Measurements from ENCODE around the gene VWA8. TPM values are rescaled to one million over a fixed set of nuclear protein-coding genes. Genes with fewer than 3 reads are reported as not detected.

The VWA8 gene
- total and polyA plus RNA-seq, 2 of the 13 experiments (the other 11 are each of a cell fraction or from before 2014, with no cell fraction given), result 9.1 to 17.3 TPM

DNA sequence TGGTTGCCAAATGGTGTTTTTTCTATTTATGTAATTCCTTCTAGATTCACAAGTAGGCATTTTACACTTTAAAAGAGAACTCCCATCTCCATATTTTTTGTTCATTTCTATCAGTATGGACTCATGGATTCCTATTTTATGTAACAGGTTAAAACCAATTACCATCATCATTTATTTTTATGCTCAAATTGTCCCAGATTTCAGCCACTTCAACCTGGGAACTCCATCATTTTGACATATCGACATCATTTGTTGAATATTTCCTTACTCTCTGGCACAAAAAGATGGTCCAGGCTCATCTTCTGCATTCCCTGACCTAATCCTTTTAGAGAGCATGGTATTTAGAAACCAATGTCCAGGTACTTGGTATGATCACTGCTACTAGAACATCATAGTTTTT, 79.9 kb downstream of the VWA8 start:
- no peak overlapping the region for H3K4me2 ChIP-seq (ENCODE audit: low read depth, low read length)
- H3K4me3 ChIP-seq (replicated peaks in 1 of 3; ENCODE audit: insufficient read depth in 1 of 3, low read depth in 2 of 3, low read length in 3 of 3), result no peak overlapping the region
- no peaks in the 10 kb centered on the region for H3K27me3 ChIP-seq (ENCODE audit: control insufficient read depth in 1 of 2, insufficient read depth in 2 of 2, low read length in 2 of 2)
- H3K4me1 ChIP-seq (ENCODE audit: insufficient read depth, low read length), result no peaks in the 10 kb centered on the region
- no peaks in the 10 kb centered on the region for H4K20me1 ChIP-seq (ENCODE audit: insufficient read depth, low read length)
- ChIA-PET CTCF (ENCODE audit: low intra/inter-chr PET ratio, low total read pairs) (no interaction called here), POLR2A (no interaction called here)
- H3K27ac ChIP-seq (ENCODE audit: extremely low read length, insufficient read depth, low read length), result no peak overlapping the region
- BruUV-seq (replicated peaks), result no TSS peak
- H2AFZ ChIP-seq (ENCODE audit: low read length), result no peak overlapping the region
- intact Hi-C loops (cut with micrococcal nuclease; ENCODE audit: unreplicated experiment) (no loop called here), in situ Hi-C loops (cut with HindIII; ENCODE audit: extremely low pct_ligation_motif_present, low pct_unique_long_range_greater_than_20kb) (no loop called here)
- H3K9ac ChIP-seq (ENCODE audit: insufficient read depth, low read depth, low read length), result no peak overlapping the region
- H3K79me2 ChIP-seq (ENCODE audit: insufficient read depth, low read length), result no peaks in the 10 kb centered on the region
- FAIRE-seq, result no peak
- no peak for DNase-seq (ENCODE audit: low spot score)
- 100% methylated on average over 1 of the region's 1 CpG for WGBS (ENCODE audit: low lambda C conversion rate)
- H3K9me3 ChIP-seq (ENCODE audit: low read length), result no peaks in the 10 kb centered on the region
- no peak for ATAC-seq
- H3K36me3 ChIP-seq (replicated peaks in 1 of 2; ENCODE audit: control insufficient read depth in 1 of 2, insufficient read depth in 2 of 2, low read length in 2 of 2), result peaks cover 2 to 10% of the 10 kb centered on the region in 2 experiments
- TF ChIP-seq TOE1 (CRISPR knock-in tag; IDR thresholded peaks at IDR 0.05) (no peak), PHF5A (CRISPR knock-in tag; IDR thresholded peaks at IDR 0.05; ENCODE audit: low read depth, unreplicated experiment) (no peak), ZBTB40 (IDR thresholded peaks at IDR 0.05) (no peak), ZBTB40 (CRISPR knock-in tag; IDR thresholded peaks at IDR 0.05) (no peak), ZFP36L1 (CRISPR knock-in tag; IDR thresholded peaks at IDR 0.05) (no peak), PRDM4 (CRISPR knock-in tag; IDR thresholded peaks at IDR 0.05; ENCODE audit: borderline replicate concordance) (no peak), ZNF207 (IDR thresholded peaks at IDR 0.05; ENCODE audit: borderline replicate concordance) (no peak), FOXA1 (IDR thresholded peaks at IDR 0.05) (no peak), FOXA1 (CRISPR knock-in tag; IDR thresholded peaks at IDR 0.05) (no peak), NFIB (CRISPR knock-in tag; IDR thresholded peaks at IDR 0.05; ENCODE audit: borderline replicate concordance) (no peak), SIN3A (IDR thresholded peaks at IDR 0.05; ENCODE audit: borderline replicate concordance, low read depth, low read length) (no peak), NRL (CRISPR knock-in tag; IDR thresholded peaks at IDR 0.05; ENCODE audit: borderline replicate concordance) (no peak), EZH2 (conservative IDR thresholded peaks at IDR 0.05; ENCODE audit: low read depth, low read length) (no peak), FOXO1 (CRISPR knock-in tag; IDR thresholded peaks at IDR 0.05) (no peak), ZNF782 (CRISPR knock-in tag; IDR thresholded peaks at IDR 0.05; ENCODE audit: borderline replicate concordance) (no peak)
